ENCODE data around the gene TEPSIN. TPM values are rescaled to one million over a fixed set of nuclear protein-coding genes. Genes with fewer than 3 reads are reported as not detected.

TEPSIN gene
- total RNA-seq, 1 experiment from 2014 or later: 20.4 TPM

DNA sequence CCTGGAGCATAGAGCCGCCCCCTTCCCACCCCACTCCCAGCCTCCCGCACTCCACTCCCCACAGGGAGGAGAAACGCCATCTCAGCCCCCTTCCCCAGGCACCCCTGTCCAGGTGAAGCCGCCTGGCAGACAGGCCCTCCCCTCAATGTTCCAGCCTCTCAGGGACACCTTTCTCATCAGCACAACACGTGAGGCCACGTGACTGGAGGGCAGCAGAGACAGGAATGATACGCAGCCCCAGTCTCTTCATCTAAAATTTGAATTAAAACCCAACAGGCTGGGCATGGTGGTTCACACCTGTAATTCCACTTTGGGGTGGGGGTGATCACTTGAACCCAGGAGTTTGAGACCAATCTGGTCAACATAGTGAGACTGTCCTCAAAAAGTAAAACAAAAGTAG lies 52.7 kb downstream of the TEPSIN start:
- no peak for DNase-seq (ENCODE audit: low read depth in 1 of 2, low spot score in 2 of 2)

DNA sequence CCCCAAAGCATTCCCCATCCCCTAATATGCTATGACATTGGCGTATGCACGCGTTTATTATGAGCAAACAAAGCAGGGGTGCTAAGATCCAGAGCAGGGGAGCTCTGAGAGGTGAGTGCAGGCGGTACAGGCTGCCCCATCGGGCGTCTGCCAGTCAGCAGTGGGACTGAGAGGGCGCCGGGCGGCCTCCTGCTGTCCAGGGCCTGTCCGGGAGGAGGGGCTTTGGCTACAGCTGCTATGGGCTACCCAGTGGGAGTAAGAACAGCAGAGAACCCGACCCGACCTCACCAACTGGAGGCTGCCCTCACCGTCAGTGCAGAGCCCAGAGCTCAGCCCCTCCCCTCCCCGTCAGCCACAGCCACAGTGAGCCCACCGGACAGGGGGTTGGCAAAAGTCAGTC lies 54.3 kb downstream of the TEPSIN start:
- H3K9me3 ChIP-seq (replicated peaks): no peaks in the 10 kb centered on the region; the same call in 1 of the 2 replicates
- H3K36me3 ChIP-seq: peaks cover 15% of the 10 kb centered on the region
- no peak for DNase-seq (ENCODE audit: low read depth in 1 of 2, low spot score in 2 of 2)
- no peaks in the 10 kb centered on the region for H3K4me1 ChIP-seq (replicated peaks)
- H3K4me3 ChIP-seq: no peak overlapping the region
- H3K27ac ChIP-seq: no peak overlapping the region
- H3K27me3 ChIP-seq (replicated peaks): peaks cover 20% of the 10 kb centered on the region

More for the DNA sequence above, 52.7 kb downstream of the TEPSIN start:
- Histone ChIP-seq H3K36me3 (peaks cover 27% of the 10 kb centered on the region), H3K27me3 (replicated peaks) (peaks cover 20% of the 10 kb centered on the region), H3K4me3 (no peak overlapping the region), H3K27ac (no peak overlapping the region), H3K4me1 (replicated peaks) (no peaks in the 10 kb centered on the region), H3K9me3 (replicated peaks) (no peaks in the 10 kb centered on the region; the same call in 1 of the 2 replicates)

DNA sequence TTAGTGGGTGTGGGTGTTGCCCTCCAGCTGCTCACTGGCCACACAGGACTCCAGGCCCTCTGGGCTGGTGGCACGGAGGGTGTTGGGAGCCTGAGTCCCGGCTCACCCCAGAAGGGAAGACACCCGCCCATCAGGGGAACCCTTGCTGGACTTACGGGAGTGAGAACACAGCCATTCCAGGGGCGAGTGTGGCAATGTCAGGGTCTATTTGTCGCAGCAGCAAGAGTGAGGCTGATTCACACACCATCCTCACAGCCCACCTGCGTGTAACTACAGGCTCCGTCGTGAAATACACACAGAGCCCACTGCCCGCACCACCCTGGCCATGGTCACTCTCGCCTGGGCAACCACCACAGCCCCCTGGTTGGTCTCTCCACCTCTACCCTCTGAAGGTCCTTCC lies 55.0 kb downstream of the TEPSIN start:
- H3K4me3 ChIP-seq: no peak overlapping the region
- H3K9me3 ChIP-seq (replicated peaks): no peaks in the 10 kb centered on the region; the same call in 1 of the 2 replicates
- DNase-seq (ENCODE audit: low read depth in 1 of 2, low spot score in 2 of 2): no peak
- H3K27ac ChIP-seq: no peak overlapping the region
- peaks cover 7% of the 10 kb centered on the region for H3K36me3 ChIP-seq
- H3K4me1 ChIP-seq (replicated peaks): no peaks in the 10 kb centered on the region
- peaks cover 20% of the 10 kb centered on the region for H3K27me3 ChIP-seq (replicated peaks)

DNA sequence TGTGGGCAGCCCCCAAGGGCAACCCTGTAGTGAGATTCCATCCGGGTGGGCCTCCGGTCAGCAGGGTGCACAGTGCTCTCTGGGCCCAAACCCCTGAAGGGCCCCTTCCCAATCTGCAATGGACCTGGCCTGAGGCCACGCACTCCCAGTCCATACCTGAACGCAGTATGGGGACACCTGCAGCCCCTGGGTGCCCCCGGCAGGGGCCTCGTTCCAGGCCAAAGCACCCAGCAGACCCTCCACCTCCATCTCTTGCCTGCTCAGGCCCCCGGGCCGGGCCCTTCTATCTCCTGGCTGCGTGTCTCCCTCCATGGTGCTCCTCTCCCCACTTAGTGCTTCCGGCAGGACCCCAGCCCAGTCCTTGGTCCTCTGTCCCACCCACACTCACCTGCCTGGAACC lies 55.5 kb downstream of the TEPSIN start:
- no peak overlapping the region for H3K27ac ChIP-seq
- no peaks in the 10 kb centered on the region; the same call in 1 of the 2 replicates for H3K9me3 ChIP-seq (replicated peaks)
- no peaks in the 10 kb centered on the region for H3K4me1 ChIP-seq (replicated peaks)
- peaks cover 20% of the 10 kb centered on the region for H3K27me3 ChIP-seq (replicated peaks)
- no peak overlapping the region for H3K4me3 ChIP-seq
- H3K36me3 ChIP-seq: peaks cover 2% of the 10 kb centered on the region; the same call in 1 of the 2 replicates
- no peak for DNase-seq (ENCODE audit: low read depth in 1 of 2, low spot score in 2 of 2)

DNA sequence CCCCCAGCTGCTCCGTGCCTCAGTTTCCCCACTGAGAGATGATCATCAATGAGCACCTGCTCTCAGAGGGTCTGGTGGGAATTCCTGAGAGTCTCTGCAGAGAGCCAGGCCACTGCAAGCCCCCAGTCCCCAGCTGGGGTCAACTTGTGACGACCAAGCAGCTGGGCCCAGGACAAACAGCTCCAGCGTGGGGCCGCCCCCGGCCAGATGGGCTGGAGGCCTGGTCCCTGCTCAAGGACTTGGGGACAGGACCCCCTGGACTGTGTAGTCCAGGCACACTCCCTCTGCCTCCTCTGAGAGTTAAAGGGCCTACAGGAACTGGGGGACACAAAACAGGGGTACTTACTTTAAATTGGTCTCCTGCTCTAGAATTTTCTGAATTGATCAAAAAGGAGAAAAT lies 56.3 kb downstream of the TEPSIN start:
- no peaks in the 10 kb centered on the region; the same call in 1 of the 2 replicates for H3K9me3 ChIP-seq (replicated peaks)
- no peak overlapping the region for H3K4me3 ChIP-seq
- H3K27me3 ChIP-seq (replicated peaks): peaks cover 20% of the 10 kb centered on the region
- H3K4me1 ChIP-seq (replicated peaks): no peaks in the 10 kb centered on the region
- DNase-seq (ENCODE audit: low read depth in 1 of 2, low spot score in 2 of 2): no peak
- H3K36me3 ChIP-seq: no peaks in the 10 kb centered on the region
- no peak overlapping the region for H3K27ac ChIP-seq

DNA sequence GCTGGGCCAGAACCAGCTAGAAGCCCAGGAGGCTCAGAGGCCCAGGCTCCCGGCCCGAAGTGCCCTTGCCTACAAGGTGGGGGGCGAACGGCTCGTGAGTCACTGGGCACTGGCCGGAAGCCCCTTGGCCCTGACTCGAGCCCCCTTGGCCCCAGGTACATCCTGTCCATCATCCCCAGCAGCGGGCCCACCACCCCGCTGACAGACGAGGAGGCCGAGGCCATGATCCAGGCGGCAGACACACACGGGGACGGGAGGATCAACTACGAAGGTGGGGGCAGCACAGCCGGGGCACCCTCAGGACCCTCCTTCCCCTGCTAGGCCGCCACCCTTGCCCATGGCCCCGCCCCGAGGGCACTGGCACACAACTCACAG lies 57.1 kb downstream of the TEPSIN start:
- Histone ChIP-seq H3K36me3 (no peaks in the 10 kb centered on the region), H3K27me3 (replicated peaks) (peaks cover 20% of the 10 kb centered on the region), H3K9me3 (replicated peaks) (no peaks in the 10 kb centered on the region; the same call in 1 of the 2 replicates), H3K4me1 (replicated peaks) (no peaks in the 10 kb centered on the region), H3K4me3 (no peak overlapping the region), H3K27ac (no peak overlapping the region)
- no peak for DNase-seq (ENCODE audit: low read depth in 1 of 2, low spot score in 2 of 2)

DNA sequence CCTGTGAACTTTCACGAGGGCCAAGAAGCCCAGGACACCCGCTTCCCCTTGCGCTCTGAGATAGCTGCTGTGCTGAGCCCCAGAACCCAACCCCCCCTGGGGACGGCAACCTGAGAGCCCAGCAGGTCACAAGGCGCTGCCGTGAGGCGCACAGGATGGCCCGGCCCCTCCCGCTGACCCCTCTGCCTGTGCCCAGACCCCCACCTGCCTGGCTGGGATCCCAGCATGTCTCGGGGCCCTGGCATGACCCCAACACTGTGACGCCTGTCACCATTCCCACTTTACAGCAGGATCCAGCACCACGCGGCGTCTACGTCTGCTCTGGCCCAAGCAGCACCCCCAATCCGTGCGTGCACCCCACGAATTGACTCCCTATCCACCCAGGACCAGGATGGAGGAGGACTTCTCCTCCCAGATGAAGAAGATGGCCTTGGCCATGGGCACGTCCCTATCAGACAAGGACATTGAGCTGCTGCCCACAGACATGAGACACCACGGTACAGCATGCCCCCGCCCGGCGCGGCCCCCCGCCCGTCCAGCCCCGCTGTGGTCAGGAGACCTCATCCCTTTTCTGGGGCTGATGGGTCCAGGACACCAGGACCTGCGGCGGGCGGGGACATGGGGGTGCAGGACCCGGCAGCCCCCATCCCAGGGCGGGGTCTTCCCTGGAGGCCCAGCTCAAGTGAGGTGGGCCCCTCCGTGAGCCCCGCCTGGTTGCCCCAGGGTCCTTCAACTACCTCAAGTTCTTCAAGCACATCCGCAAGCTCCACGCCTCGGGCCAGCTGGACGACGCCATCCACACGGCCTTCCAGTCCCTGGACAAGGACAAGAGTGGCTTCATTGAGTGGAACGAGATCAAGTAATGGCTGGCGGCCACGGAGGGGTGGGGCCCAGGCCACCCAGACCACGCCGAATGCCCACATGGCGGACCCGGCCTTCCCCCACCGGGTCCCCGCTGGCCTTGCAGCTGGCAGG lies 57.7 kb downstream of the TEPSIN start:
- Histone ChIP-seq H3K27ac (no peak overlapping the region), H3K27me3 (replicated peaks) (peaks cover 20% of the 10 kb centered on the region), H3K4me1 (replicated peaks) (no peaks in the 10 kb centered on the region), H3K4me3 (no peak overlapping the region), H3K36me3 (no peaks in the 10 kb centered on the region), H3K9me3 (replicated peaks) (no peaks in the 10 kb centered on the region; the same call in 1 of the 2 replicates)
- DNase-seq (ENCODE audit: low read depth in 1 of 2, low spot score in 2 of 2): no peak

DNA sequence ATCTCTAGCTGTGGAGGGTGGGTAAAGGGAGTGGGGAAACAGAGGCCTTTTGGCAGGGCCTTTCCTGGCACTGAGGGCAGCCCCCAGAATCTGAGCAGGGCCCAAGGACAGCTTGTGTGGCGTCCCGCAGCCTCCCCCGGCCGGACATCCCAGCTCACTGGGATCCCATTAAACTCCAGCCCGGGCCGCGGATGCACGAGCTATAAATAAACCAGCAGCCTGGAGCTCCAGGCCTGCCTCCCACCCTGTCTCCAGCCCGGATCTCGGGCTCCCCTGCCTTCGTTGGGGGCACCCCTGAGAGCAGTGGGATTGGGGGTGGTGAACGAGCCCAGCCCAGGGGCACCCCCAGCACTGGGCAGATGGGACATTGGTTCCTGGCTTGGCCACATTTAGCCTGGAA lies 59.0 kb downstream of the TEPSIN start:
- DNase-seq (ENCODE audit: low read depth in 1 of 2, low spot score in 2 of 2): no peak
- Histone ChIP-seq H3K4me1 (replicated peaks) (no peaks in the 10 kb centered on the region), H3K4me3 (no peak overlapping the region), H3K27me3 (replicated peaks) (peaks cover 18% of the 10 kb centered on the region), H3K27ac (no peak overlapping the region), H3K9me3 (replicated peaks) (peaks cover 4% of the 10 kb centered on the region), H3K36me3 (no peaks in the 10 kb centered on the region)

DNA sequence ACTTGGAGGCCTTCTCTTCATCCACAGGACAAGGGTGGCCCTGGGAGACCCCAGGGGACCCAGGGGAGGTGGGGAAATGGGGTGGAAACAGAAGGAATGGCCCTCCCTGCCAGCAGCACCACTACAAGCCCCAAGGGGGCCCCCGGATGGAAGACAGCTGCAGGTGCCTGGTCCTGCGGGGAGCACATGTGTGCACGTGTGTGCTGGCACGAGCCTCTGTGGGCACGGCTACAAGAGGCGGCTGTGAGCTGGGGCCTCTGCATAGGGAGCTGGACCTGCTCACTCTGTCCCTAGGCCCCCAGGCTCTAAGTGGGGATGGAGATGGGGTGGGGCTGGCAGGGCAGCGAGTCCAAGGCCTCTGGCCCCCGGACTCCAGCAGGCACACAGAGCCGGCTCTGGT lies 59.6 kb downstream of the TEPSIN start:
- Histone ChIP-seq H3K4me1 (replicated peaks) (no peaks in the 10 kb centered on the region), H3K9me3 (replicated peaks) (peaks cover 4% of the 10 kb centered on the region), H3K27ac (no peak overlapping the region), H3K27me3 (replicated peaks) (peaks cover 11% of the 10 kb centered on the region; the same call in 1 of the 2 replicates), H3K36me3 (no peaks in the 10 kb centered on the region), H3K4me3 (no peak overlapping the region)
- DNase-seq (ENCODE audit: low read depth in 1 of 2, low spot score in 2 of 2): no peak

Other genes starting within 250 kb of the TEPSIN start
- gene CHMP6, start 247.2 kb downstream of the TEPSIN start, total RNA-seq (2014; rRNA removed; shearing (Covaris generic)): 20.9 and 26.3 TPM in 2 replicates
- 37.6 and 59.5 TPM in 2 replicates for gene BAIAP2, start 203.9 kb downstream of the TEPSIN start, total RNA-seq (2014; rRNA removed; shearing (Covaris generic))
- not detected in 2 replicates for gene PVALEF, start 73.5 kb downstream of the TEPSIN start, total RNA-seq (2014; rRNA removed; shearing (Covaris generic))
- 0.18 TPM in 1 of 2 replicates, not detected in the other for gene AATK, start 72.8 kb downstream of the TEPSIN start, total RNA-seq (2014; rRNA removed; shearing (Covaris generic))
- 31.7 and 38.2 TPM in 2 replicates for gene CEP131, start 16.1 kb downstream of the TEPSIN start, total RNA-seq (2014; rRNA removed; shearing (Covaris generic))
- gene NDUFAF8, start 263 bp upstream of the TEPSIN start, total RNA-seq (2014; rRNA removed; shearing (Covaris generic)): 74.0 and 126 TPM in 2 replicates
- gene SLC38A10, start 56.3 kb upstream of the TEPSIN start, total RNA-seq (2014; rRNA removed; shearing (Covaris generic)): 81.4 and 109 TPM in 2 replicates
- 5.7 and 6.6 TPM in 2 replicates for gene BAHCC1, start 156.4 kb upstream of the TEPSIN start, total RNA-seq (2014; rRNA removed; shearing (Covaris generic))

Measured in SJSA1 (cell line).